H1 (cell line): ENCODE results near the gene PRELID2. TPM values are rescaled to one million over a fixed set of nuclear protein-coding genes. Genes with fewer than 3 reads are reported as not detected.

Experiments used
- CTCF ChIA-PET: fragments of 300-600 bp; sonication (Branson Sonifier 250); formaldehyde crosslinking; loops from one replicate; lab custom pipeline; 2021; ENCODE audit not compliant: partially characterized antibody; lab: Charles Lee
- POLR2A ChIA-PET: fragments of 300-600 bp; sonication (Branson Sonifier 250); formaldehyde crosslinking; loops from one replicate; lab custom pipeline; 2021; ENCODE audit warnings: inconsistent platforms; ENCODE audit not compliant: partially characterized antibody; lab: Charles Lee
- DNase-seq, 2 experiments: peaks; one replicate each; pipeline versions ENCODE4 v3.0.0 to v3.0.0-alpha.2; 2010 to 2022; ENCODE audit warnings: low spot score in 2 of 2, low read depth in 1 of 2, mixed read lengths in 1 of 2
- FAIRE-seq: peaks from 2 replicates; lab custom pipeline; 2011; peaks lifted over from hg19 to GRCh38; lab: Jason Lieb, UNC
- H2AFZ ChIP-seq: 2 replicates; pipeline ENCODE4 v1.8.1; 2012; ENCODE audit warnings: low read length, inconsistent platforms
- H2AK5ac ChIP-seq: 2 replicates; pipeline ENCODE4 v1.6.1; 2013; ENCODE audit warnings: low read depth, low read length
- H2BK120ac ChIP-seq: replicated peaks from 2 replicates; pipeline ENCODE3; 2013; ENCODE audit warnings: low read depth, low read length, inconsistent platforms
- H2BK12ac ChIP-seq: 2 replicates; pipeline ENCODE4 v1.6.1; 2013; ENCODE audit warnings: low read depth, low read length
- H2BK15ac ChIP-seq: 2 replicates; pipeline ENCODE4 v1.6.1; 2013; ENCODE audit warnings: low read length
- H2BK20ac ChIP-seq: 2 replicates; pipeline ENCODE4 v1.6.1; 2013; ENCODE audit warnings: low read length
- H2BK5ac ChIP-seq: 2 replicates; pipeline ENCODE4 v1.6.1; 2013; ENCODE audit warnings: low read depth, low read length
- H3K14ac ChIP-seq: 2 replicates; pipeline ENCODE4 v1.6.1; 2013; ENCODE audit warnings: inconsistent platforms; ENCODE audit not compliant: insufficient read length
- H3K18ac ChIP-seq: 2 replicates; pipeline ENCODE4 v1.6.1; 2013; ENCODE audit warnings: low read length; ENCODE audit errors: extremely low read depth
- H3K23ac ChIP-seq: 2 replicates; pipeline ENCODE4 v1.6.1; 2013; ENCODE audit warnings: inconsistent platforms; ENCODE audit not compliant: insufficient read length
- H3K23me2 ChIP-seq: 2 replicates; pipeline ENCODE4 v1.6.1; 2013; ENCODE audit warnings: low read depth, low read length
- H3K27ac ChIP-seq: 2 replicates; pipeline ENCODE4 v1.6.1; 2011; ENCODE audit warnings: low read depth, low read length, inconsistent platforms
- H3K27me3 ChIP-seq, 4 experiments: replicated peaks in 1 of 4; 1 replicate in 1 of 4; 2 replicates in 3 of 4; pipeline versions ENCODE4 v1.6.1 to v1.8.1; 2011 to 2013; ENCODE audit warnings: low read length in 3 of 4, mild to moderate bottlenecking in 3 of 4, inconsistent platforms in 2 of 4, mixed read lengths in 2 of 4, moderate library complexity in 1 of 4; ENCODE audit not compliant: control insufficient read depth in 3 of 4, insufficient read depth in 3 of 4; ENCODE audit errors: extremely low read depth in 1 of 4
- H3K36me3 ChIP-seq, 4 experiments: 2 replicates each; pipeline versions ENCODE4 v1.6.1 to v1.8.1; 2011 to 2013; ENCODE audit warnings: mild to moderate bottlenecking in 4 of 4, low read length in 3 of 4, moderate library complexity in 2 of 4, control low read depth in 1 of 4, inconsistent platforms in 1 of 4; ENCODE audit not compliant: insufficient read depth in 4 of 4, control insufficient read depth in 2 of 4
- H3K4ac ChIP-seq: replicated peaks from 2 replicates; pipeline ENCODE3; 2013; ENCODE audit warnings: low read length, low read depth, mixed read lengths, inconsistent platforms; ENCODE audit not compliant: insufficient read length
- H3K4me1 ChIP-seq, 4 experiments: replicated peaks in 1 of 4; 1 replicate in 1 of 4; 2 replicates in 3 of 4; pipeline versions ENCODE4 v1.6.1 to v1.8.1; 2011 to 2013; ENCODE audit warnings: low read length in 3 of 4, inconsistent platforms in 2 of 4, mixed read lengths in 1 of 4; ENCODE audit not compliant: insufficient read depth in 4 of 4, control insufficient read depth in 3 of 4
- H3K4me2 ChIP-seq, 2 experiments: 2 replicates each; pipeline versions ENCODE4 v1.6.1 to v1.8.1; 2011 to 2013; ENCODE audit warnings: low read depth in 2 of 2, low read length in 2 of 2, control low read depth in 1 of 2, inconsistent platforms in 1 of 2, mild to moderate bottlenecking in 1 of 2; ENCODE audit not compliant: insufficient read depth in 1 of 2
- H3K4me3 ChIP-seq, 4 experiments: fragments of 200-600, 300-600 bp in 1 of 4; sonication (generic), shearing (Covaris generic), sonication (Bioruptor Twin) in 1 of 4; 2 replicates each; pipeline versions ENCODE4 v1.5.1 to v1.8.1; 2011 to 2016; ENCODE audit warnings: low read length in 4 of 4, low read depth in 3 of 4, control low read depth in 2 of 4, inconsistent platforms in 2 of 4, mild to moderate bottlenecking in 2 of 4, mixed read lengths in 1 of 4, moderate library complexity in 1 of 4; ENCODE audit not compliant: insufficient read depth in 2 of 4; ENCODE audit errors: extremely low read depth in 1 of 4
- H3K56ac ChIP-seq: replicated peaks from 2 replicates; pipeline ENCODE3; 2013; ENCODE audit warnings: low read depth, mild to moderate bottlenecking, mixed read lengths, low read length, inconsistent platforms; ENCODE audit not compliant: insufficient read length
- H3K79me1 ChIP-seq: 2 replicates; pipeline ENCODE4 v1.6.1; 2013; ENCODE audit warnings: low read depth, low read length, control low read depth
- H3K79me2 ChIP-seq, 2 experiments: 2 replicates each; pipeline versions ENCODE4 v1.6.1 to v1.8.1; 2012 to 2013; ENCODE audit warnings: low read length in 2 of 2, mild to moderate bottlenecking in 2 of 2, inconsistent platforms in 1 of 2; ENCODE audit not compliant: insufficient read depth in 2 of 2, control insufficient read depth in 1 of 2
- H3K9ac ChIP-seq, 4 experiments: replicated peaks in 1 of 4; 1 replicate in 1 of 4; 2 replicates in 3 of 4; pipeline versions ENCODE4 v1.6.1 to v1.8.1; 2011 to 2013; ENCODE audit warnings: low read depth in 3 of 4, low read length in 3 of 4, control low read depth in 2 of 4, mild to moderate bottlenecking in 2 of 4, moderate library complexity in 2 of 4, inconsistent platforms in 1 of 4; ENCODE audit errors: extremely low read depth in 1 of 4
- H3K9me3 ChIP-seq, 2 experiments: 2 replicates each; pipeline versions ENCODE4 v1.6.1 to v1.8.1; 2012 to 2013; ENCODE audit warnings: mild to moderate bottlenecking in 2 of 2, moderate library complexity in 2 of 2, control low read depth in 1 of 2, inconsistent platforms in 1 of 2, low read depth in 1 of 2, low read length in 1 of 2, mixed read lengths in 1 of 2; ENCODE audit not compliant: insufficient read depth in 2 of 2
- H4K20me1 ChIP-seq, 2 experiments: replicated peaks in 1 of 2; 2 replicates each; pipeline versions ENCODE3 to v1.8.1; 2011 to 2013; ENCODE audit warnings: inconsistent platforms in 2 of 2, low read length in 2 of 2, mild to moderate bottlenecking in 1 of 2; ENCODE audit not compliant: insufficient read depth in 2 of 2, control insufficient read depth in 1 of 2
- H4K5ac ChIP-seq: 2 replicates; pipeline ENCODE4 v1.6.1; 2013; ENCODE audit warnings: low read length, low read depth, mixed read lengths, inconsistent platforms; ENCODE audit not compliant: insufficient read length
- H4K8ac ChIP-seq: 2 replicates; pipeline ENCODE4 v1.8.0; 2013; ENCODE audit warnings: mild to moderate bottlenecking, moderate library complexity, low read length, inconsistent platforms; ENCODE audit not compliant: insufficient read depth; ENCODE audit errors: extremely low read depth
- H4K91ac ChIP-seq: replicated peaks from 2 replicates; pipeline ENCODE3; 2013; ENCODE audit warnings: low read length, mixed read lengths, inconsistent platforms; ENCODE audit not compliant: insufficient read length
- ASH2L ChIP-seq: fragments of 200-600, 300-600 bp; sonication (generic); IDR thresholded peaks from one replicate; pipeline ENCODE4 v1.7.1; 2017; ENCODE audit warnings: low read length
- EP300 ChIP-seq, 2 experiments: IDR thresholded peaks; 1 replicate in 1 of 2; 2 replicates in 1 of 2; pipeline ENCODE4 v1.6.1; 2011 to 2012; ENCODE audit warnings: low read depth in 2 of 2, low read length in 2 of 2, mild to moderate bottlenecking in 2 of 2, borderline replicate concordance in 1 of 2, inconsistent platforms in 1 of 2, moderate library complexity in 1 of 2
- JUN ChIP-seq: IDR thresholded peaks from 2 replicates; pipeline ENCODE4 v1.6.1; 2011; ENCODE audit warnings: low read depth, mild to moderate bottlenecking, improper control_type of control experiment, low read length
- KDM1A ChIP-seq: fragments of 200-600, 300-600 bp; sonication (generic); IDR thresholded peaks from 2 replicates; pipeline ENCODE4 v1.7.1; 2016; ENCODE audit warnings: mild to moderate bottlenecking, low read length, borderline replicate concordance
- MAFK ChIP-seq: IDR thresholded peaks from 2 replicates; pipeline ENCODE4 v1.6.1; 2012; ENCODE audit warnings: low read depth, mild to moderate bottlenecking, improper control_type of control experiment, low read length
- POLR2AphosphoS5 ChIP-seq: IDR thresholded peaks from 2 replicates; pipeline ENCODE4 v1.6.1; 2011; ENCODE audit warnings: low read depth, low read length
- RFX5 ChIP-seq: IDR thresholded peaks from 2 replicates; pipeline ENCODE4 v1.6.1; 2011; ENCODE audit warnings: low read depth, low read length, improper control_type of control experiment, borderline replicate concordance
- SAP30 ChIP-seq: fragments of 300-600 bp; sonication (generic); IDR thresholded peaks from 2 replicates; pipeline ENCODE4 v1.7.1; 2012; ENCODE audit warnings: low read length, moderate library complexity, mild to moderate bottlenecking, inconsistent platforms; ENCODE audit not compliant: insufficient read depth, insufficient replicate concordance
- SIRT6 ChIP-seq: IDR thresholded peaks from one replicate; pipeline ENCODE4 v1.7.1; 2012; ENCODE audit warnings: low read length, inconsistent platforms
- TCF12 ChIP-seq: IDR thresholded peaks from 2 replicates; pipeline ENCODE4 v1.6.1; 2011; ENCODE audit warnings: low read depth, mild to moderate bottlenecking, low read length
- YY1 ChIP-seq: IDR thresholded peaks from 2 replicates; pipeline ENCODE4 v1.6.1; 2011; ENCODE audit warnings: low read depth, mild to moderate bottlenecking, low read length
- ZNF274 ChIP-seq: IDR thresholded peaks from 2 replicates; pipeline ENCODE4 v1.7.0; 2012; ENCODE audit warnings: low read length, borderline replicate concordance; ENCODE audit errors: extremely low read depth
- WGBS, 2 experiments: shearing (Covaris generic) in 1 of 2; methylation state at CpG; one replicate each; pipeline versions ENCODE4 v1.1.6 to v1.1.7; 2013 to 2015; ENCODE audit warnings: low lambda C conversion rate in 2 of 2, mixed read lengths in 2 of 2, inconsistent platforms in 1 of 2, low coverage in 1 of 2, missing lambda C conversion rate in 1 of 2; ENCODE audit not compliant: insufficient replicate concordance in 2 of 2, insufficient coverage in 1 of 2, insufficient read length in 1 of 2; ENCODE audit errors: extremely low coverage in 1 of 2, missing lambda C conversion rate in 1 of 2; 5-methylcytosine and 5-hydroxymethylcytosine counted together
- polyA plus RNA-seq, 7 experiments: library from polyadenylated mRNA; depleted of rRNA in 3 of 7; stranded (reverse) in 5 of 7; unstranded in 2 of 7; fragments of >200 nt in 5 of 7; fragments of 200-250 nt in 2 of 7; gene quantifications; 1 replicate in 5 of 7; 2 replicates in 1 of 7; 4 replicates in 1 of 7; pipeline versions ENCODE4 v1.2.1 to v1.2.3, GENCODE V29; 2011 to 2013; ENCODE audit warnings: missing spikeins in 2 of 7, mixed read lengths in 2 of 7
- total RNA-seq: library from RNA; stranded (reverse); fragmentation: NEBNext Ultra II Directional; extraction: Animal tissue kit (Norgen Biotek cat#: 25700); gene quantifications from 2 replicates; pipeline ENCODE4 v1.2.1, GENCODE V29; 2021

The PRELID2 gene
- total and polyA plus RNA-seq, 2 of the 8 experiments (the other 6 are each of a cell fraction or from before 2014, with no cell fraction given): 2.2 to 7.8 TPM

DNA sequence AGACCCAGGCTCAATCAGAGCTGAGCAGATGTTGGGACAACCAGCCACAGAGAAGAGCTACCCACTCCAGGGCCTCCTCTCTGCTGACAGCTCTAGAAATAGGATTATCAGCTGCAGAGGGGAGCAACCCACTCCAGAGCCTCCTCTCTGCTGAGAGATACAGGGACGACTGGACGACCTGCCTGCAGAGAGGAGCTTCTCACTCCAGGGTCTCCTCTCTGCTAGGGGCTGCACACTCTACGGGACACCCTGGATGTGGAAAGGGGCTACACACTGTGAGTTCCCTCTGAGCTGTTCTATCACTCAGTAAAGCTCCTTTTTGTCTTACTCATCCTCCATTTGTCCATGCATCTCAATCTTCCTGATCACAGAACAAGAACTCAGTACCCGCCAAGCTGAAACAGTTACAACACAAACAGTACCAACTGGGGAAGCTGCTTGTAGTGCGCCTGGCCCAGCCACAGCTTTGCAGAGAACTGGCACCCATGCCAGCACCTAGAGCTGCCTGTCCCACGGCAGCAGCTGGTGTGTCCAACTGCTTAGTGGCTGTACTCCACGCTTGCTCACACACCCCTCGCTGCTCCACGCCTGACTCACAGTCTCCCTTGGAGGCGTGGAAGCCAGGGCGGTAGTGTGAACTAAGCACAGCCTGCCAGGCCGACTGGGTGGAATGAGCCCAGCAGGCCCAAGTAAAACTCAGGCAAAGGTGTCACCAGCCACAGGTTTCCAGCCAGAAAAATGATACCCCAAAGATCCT lies 56.8 kb downstream of the PRELID2 start:
- DNase-seq (no peak), FAIRE-seq (no peak)
- H3K4ac ChIP-seq: no peak overlapping the region
- no peaks in the 10 kb centered on the region for H4K20me1 ChIP-seq
- H3K18ac ChIP-seq: no peak overlapping the region
- H3K23me2 ChIP-seq: no peaks in the 10 kb centered on the region
- H3K23ac ChIP-seq: no peak overlapping the region
- no peak overlapping the region for H2BK12ac ChIP-seq
- no peak overlapping the region for H4K8ac ChIP-seq
- no peak overlapping the region for H3K4me2 ChIP-seq
- H3K36me3 ChIP-seq: no peaks in the 10 kb centered on the region
- no peak overlapping the region for H3K4me3 ChIP-seq
- H3K4me1 ChIP-seq: peaks cover 0 to 2% (median 0%) of the 10 kb centered on the region in 4 experiments; a peak in 2 of 7 replicates
- no peak overlapping the region for H3K9ac ChIP-seq
- POLR2A ChIA-PET: interaction anchor here (1.4 kb wide), 1 partner anchor 10 kb away, joined by 4 read pairs; no protein-coding TSS in a partner anchor
- no peaks in the 10 kb centered on the region for H3K79me2 ChIP-seq
- H4K5ac ChIP-seq: no peak overlapping the region
- CTCF ChIA-PET: interaction anchor here (0.5 to 1.5 kb wide), 5 partner anchors 18 to 303 kb away, joined by 3 to 4 read pairs (median 3); no protein-coding TSS in a partner anchor
- no peak overlapping the region for H4K91ac ChIP-seq
- no peak overlapping the region for H3K27ac ChIP-seq
- no peak overlapping the region for H3K56ac ChIP-seq
- no peak overlapping the region for H2AK5ac ChIP-seq
- H2BK5ac ChIP-seq: no peak overlapping the region
- no peak overlapping the region for H3K14ac ChIP-seq
- peaks cover 4 to 9% of the 10 kb centered on the region in 2 experiments; a peak in 1 of 4 replicates for H3K9me3 ChIP-seq
- no peak for TF ChIP-seq RFX5
- TF ChIP-seq ZNF274: no peak
- TF ChIP-seq KDM1A: no peak
- no peak for TF ChIP-seq JUN
- TF ChIP-seq TCF12: no peak
- TF ChIP-seq POLR2AphosphoS5: no peak
- no peak for TF ChIP-seq SAP30
- no peak for TF ChIP-seq SIRT6
- TF ChIP-seq EP300 (IDR thresholded peaks at IDR 0.05; ENCODE audit: borderline replicate concordance in 1 of 2, low read depth in 2 of 2, low read length in 2 of 2): no peak
- TF ChIP-seq MAFK: no peak
- TF ChIP-seq ASH2L: no peak
- no peak for TF ChIP-seq YY1
- H2AFZ ChIP-seq: no peak overlapping the region
- H2BK20ac ChIP-seq: no peak overlapping the region
- H3K79me1 ChIP-seq: no peaks in the 10 kb centered on the region
- no peak overlapping the region for H2BK15ac ChIP-seq
- no peak overlapping the region for H2BK120ac ChIP-seq
- WGBS, 2 experiments: 89% methylated on average over 12 of the region's 12 CpGs; no CpG with 5 or more reads in 1 of the 2 experiments
- H3K27me3 ChIP-seq: no peaks in the 10 kb centered on the region
